GM12878 (cell line): ENCODE data around the gene PFKFB2. TPM values are rescaled to one million over a fixed set of nuclear protein-coding genes. Genes with fewer than 3 reads are reported as not detected.

Experiments
- ATAC-seq: fragments of 200-7000 bp; cut with Tn5 transposase; 3 replicates; pipeline ENCODE4 v1.9.1; 2020; ENCODE audit warnings: mild to moderate bottlenecking, moderate library complexity
- BruUV-seq: library from RNA; stranded (reverse); fragments of 400-500 nt; replicated peaks from 2 replicates; lab custom pipeline; 2021; lab: Mats Ljungman, UMichigan
- CTCF ChIA-PET: fragments of 300-600 bp; sonication (Branson Sonifier 250); formaldehyde crosslinking; extraction: SDS; loops from one replicate; lab custom pipeline; 2021; ENCODE audit warnings: inconsistent platforms; lab: Yijun Ruan, JAX
- POLR2A ChIA-PET: fragments of 350-600 bp; formaldehyde crosslinking; extraction: SDS; loops from one replicate; lab custom pipeline; 2021; ENCODE audit warnings: inconsistent platforms; lab: Charles Lee
- RAD21 ChIA-PET: fragments of 300-600 bp; sonication (Branson Sonifier 250); formaldehyde crosslinking; loops from one replicate; lab custom pipeline; 2023; ENCODE audit warnings: antibody characterized with exemption; ENCODE audit not compliant: unreplicated experiment; lab: Charles Lee
- SMC1A ChIA-PET: fragments of 300-600 bp; sonication (Branson Sonifier 250); formaldehyde crosslinking; loops from one replicate; lab custom pipeline; 2023; ENCODE audit not compliant: unreplicated experiment, uncharacterized antibody; lab: Charles Lee
- DNase-seq: peaks from one replicate; pipeline ENCODE4 v3.0.0-alpha.2; 2011; ENCODE audit warnings: low read depth, low spot score
- FAIRE-seq: peaks from 3 replicates; lab custom pipeline; 2011; peaks lifted over from hg19 to GRCh38; lab: Jason Lieb, UNC
- H2AFZ ChIP-seq: 2 replicates; pipeline ENCODE4 v1.6.0; 2011; ENCODE audit warnings: low read depth, low read length, control low read depth; ENCODE audit not compliant: control insufficient read depth
- H3K27ac ChIP-seq: 2 replicates; pipeline ENCODE4 v1.5.1; 2011; ENCODE audit warnings: control low read depth; ENCODE audit not compliant: control insufficient read depth, insufficient read depth
- H3K27me3 ChIP-seq, 2 experiments: replicated peaks in 1 of 2; 2 replicates each; pipeline versions ENCODE4 v1.6.0 to v1.6.1; 2011; ENCODE audit warnings: low read length in 1 of 2; ENCODE audit not compliant: control insufficient read depth in 2 of 2, insufficient read depth in 2 of 2
- H3K36me3 ChIP-seq, 2 experiments: 2 replicates each; pipeline ENCODE4 v1.5.1; 2011; ENCODE audit warnings: low read length in 1 of 2; ENCODE audit not compliant: control insufficient read depth in 2 of 2, insufficient read depth in 2 of 2
- H3K4me1 ChIP-seq: 2 replicates; pipeline ENCODE4 v1.6.1; 2011; ENCODE audit warnings: mild to moderate bottlenecking, low read length, moderate library complexity, mixed read lengths; ENCODE audit not compliant: control insufficient read depth, insufficient read depth
- H3K4me2 ChIP-seq: 2 replicates; pipeline ENCODE4 v1.6.0; 2011; ENCODE audit warnings: control low read depth; ENCODE audit not compliant: control insufficient read depth, insufficient read depth
- H3K4me3 ChIP-seq: fragments of 200-600 bp; sonication (generic); 2 replicates; pipeline ENCODE4 v1.5.1; 2016
- H3K79me2 ChIP-seq: 2 replicates; pipeline ENCODE4 v1.6.0; 2011; ENCODE audit warnings: low read length; ENCODE audit not compliant: control insufficient read depth, insufficient read depth
- H3K9ac ChIP-seq: 2 replicates; pipeline ENCODE4 v1.8.0; 2011; ENCODE audit warnings: low read length, control low read depth, mixed read lengths; ENCODE audit not compliant: control insufficient read depth, insufficient read depth
- H3K9me3 ChIP-seq: replicated peaks from 3 replicates; pipeline ENCODE4 v1.5.1; 2011; ENCODE audit warnings: mild to moderate bottlenecking, low read length; ENCODE audit not compliant: control insufficient read depth, insufficient read depth
- H4K20me1 ChIP-seq: 2 replicates; pipeline ENCODE4 v1.6.0; 2011; ENCODE audit not compliant: control insufficient read depth, insufficient read depth
- JUND ChIP-seq: IDR thresholded peaks from 2 replicates; pipeline ENCODE4 v1.6.1; 2012; ENCODE audit warnings: low read depth, mild to moderate bottlenecking, low read length, improper control_type of control experiment, moderate library complexity
- MYB ChIP-seq: fragments of 150-350 bp; IDR thresholded peaks from 2 replicates; pipeline ENCODE4 v1.6.1; 2014; ENCODE audit warnings: mild to moderate bottlenecking, low read depth, low read length, borderline replicate concordance
- NFIC ChIP-seq: IDR thresholded peaks from 2 replicates; pipeline ENCODE4 v1.6.1; 2012; ENCODE audit warnings: low read depth, mild to moderate bottlenecking, inconsistent platforms, low read length, moderate library complexity
- SP1 ChIP-seq: IDR thresholded peaks from one replicate; pipeline ENCODE4 v1.6.1; 2011; ENCODE audit warnings: low read depth, low read length
- USF1 ChIP-seq: IDR thresholded peaks from 2 replicates; pipeline ENCODE4 v1.6.1; 2011; ENCODE audit warnings: borderline replicate concordance, low read depth, mild to moderate bottlenecking, moderate library complexity, mixed read lengths, low read length; ENCODE audit not compliant: insufficient read depth; ENCODE audit errors: extremely low read length
- whole genome bisulfite sequencing: methylation state at CpG from one replicate; pipeline ENCODE4 v1.1.6; 2016; ENCODE audit warnings: low lambda C conversion rate; ENCODE audit not compliant: insufficient replicate concordance, insufficient coverage; ENCODE audit errors: missing lambda C conversion rate; 5-methylcytosine and 5-hydroxymethylcytosine counted together
- in situ Hi-C: fragments of 300-500 bp; cut with MboI; formaldehyde crosslinking; loops from 9 replicates; pipeline ENCODE4 v1.14.3; 2018; ENCODE audit warnings: mixed read lengths
- intact Hi-C: fragments of 100-400 bp; cut with micrococcal nuclease; formaldehyde crosslinking; loops from one replicate; pipeline ENCODE4 v1.14.2; 2022; ENCODE audit not compliant: unreplicated experiment
- polyA plus RNA-seq, 11 experiments: library from polyadenylated mRNA; depleted of rRNA in 4 of 11; unstranded in 6 of 11; stranded (reverse) in 5 of 11; fragments of >200 nt; fragmentation: Nextera tagmentation in 4 of 11; fragmentation: Illumina TruSeq in 1 of 11; extraction: Ambion mirVana in 4 of 11; extraction: Trizol in 1 of 11; gene quantifications; 1 replicate in 1 of 11; 2 replicates in 10 of 11; pipeline versions ENCODE4 v1.2.1 to v1.2.3, GENCODE V29; 2011 to 2016; ENCODE audit warnings: inconsistent platforms in 2 of 11, missing spikeins in 2 of 11, low read depth in 1 of 11
- total RNA-seq, 4 experiments: library from RNA; depleted of rRNA in 3 of 4; stranded (reverse); fragments of >200 nt in 3 of 4; fragmentation: Illumina TruSeq in 1 of 4; extraction: Trizol in 1 of 4; gene quantifications; 2 replicates each; pipeline versions ENCODE4 v1.2.1 to v1.2.3, GENCODE V29; 2013 to 2021

Gene PFKFB2
- total and polyA plus RNA-seq, 10 of the 15 experiments (the other 5 are each of a cell fraction or from before 2014, with no cell fraction given): 0.40 to 1.3 (median 1.0) TPM

- Histone ChIP-seq H3K4me2 (peak overlapping the region; percentile 60; the same call in 1 of the 2 replicates), H3K79me2 (no peaks in the 10 kb centered on the region), H4K20me1 (no peaks in the 10 kb centered on the region), H3K4me1 (peaks cover 4% of the 10 kb centered on the region; the same call in 1 of the 2 replicates), H3K9ac (no peak overlapping the region), H2AFZ (peak overlapping the region; percentile 82), H3K27ac (no peak overlapping the region; the same call in 1 of the 2 replicates), H3K27me3 (no peaks in the 10 kb centered on the region), H3K4me3 (peak overlapping the region; percentile 39; the same call in 1 of the 2 replicates), H3K9me3 (no peaks in the 10 kb centered on the region), H3K36me3 (no peaks in the 10 kb centered on the region)
- RAD21 ChIA-PET: interaction anchor here (1.0 to 1.4 kb wide), 4 partner anchors 10 to 320 kb away, joined by 3 to 5 read pairs (median 4); partner anchors contain the start of gene CD55
- no peak for TF ChIP-seq USF1
- TF ChIP-seq JUND: no peak
- TF ChIP-seq MYB: no peak
- TF ChIP-seq SP1: no peak
- peak; percentile 3; the same call in 1 of the 2 replicates for TF ChIP-seq NFIC
- no peak; the same call in 2 of the 3 replicates for ATAC-seq
- no peak for FAIRE-seq
- in situ Hi-C loops (loop anchor here (5.0 kb wide), 1 partner anchor 408 kb away; the partner anchor contains the start of gene CR1), intact Hi-C loops (no loop called here)
- 86% methylated on average over 17 of the region's 17 CpGs for WGBS
- no TSS peak for BruUV-seq
- POLR2A ChIA-PET: no interaction called here
- no peak for DNase-seq
- CTCF ChIA-PET: interaction anchor here (0.6 to 4.4 kb wide), 7 partner anchors 10 to 410 kb away, joined by 3 to 29 read pairs (median 4); no protein-coding TSS in a partner anchor
- SMC1A ChIA-PET: interaction anchor here (0.7 to 1.7 kb wide), 6 partner anchors 11 to 358 kb away, joined by 3 to 5 read pairs (median 3); no protein-coding TSS in a partner anchor
These were observed 36.7 kb downstream of the PFKFB2 start for GRCh38 chr1:207089627-207090355.
